HEK293T (cell line): ENCODE results near the gene PKLR.

Experiments
- ELF4 ChIP-seq: fragments of 450-650 bp; IDR thresholded peaks from 2 replicates; pipeline ENCODE4 v1.6.1; 2017; ENCODE audit warnings: antibody characterized with exemption
- FOXA1 ChIP-seq: fragments of 450-650 bp; IDR thresholded peaks from 2 replicates; pipeline ENCODE4 v1.6.1; 2016; ENCODE audit warnings: mild to moderate bottlenecking
- L3MBTL2 ChIP-seq: fragments of 450-650 bp; conservative IDR thresholded peaks from 2 replicates; pipeline ENCODE4 v1.6.1; 2016; ENCODE audit warnings: mild to moderate bottlenecking
- NFRKB ChIP-seq: fragments of 450-650 bp; IDR thresholded peaks from 2 replicates; pipeline ENCODE4 v1.6.1; 2016; ENCODE audit warnings: mild to moderate bottlenecking, moderate library complexity
- SP1 ChIP-seq: fragments of 450-650 bp; IDR thresholded peaks from 2 replicates; pipeline ENCODE4 v1.6.1; 2017

DNA sequence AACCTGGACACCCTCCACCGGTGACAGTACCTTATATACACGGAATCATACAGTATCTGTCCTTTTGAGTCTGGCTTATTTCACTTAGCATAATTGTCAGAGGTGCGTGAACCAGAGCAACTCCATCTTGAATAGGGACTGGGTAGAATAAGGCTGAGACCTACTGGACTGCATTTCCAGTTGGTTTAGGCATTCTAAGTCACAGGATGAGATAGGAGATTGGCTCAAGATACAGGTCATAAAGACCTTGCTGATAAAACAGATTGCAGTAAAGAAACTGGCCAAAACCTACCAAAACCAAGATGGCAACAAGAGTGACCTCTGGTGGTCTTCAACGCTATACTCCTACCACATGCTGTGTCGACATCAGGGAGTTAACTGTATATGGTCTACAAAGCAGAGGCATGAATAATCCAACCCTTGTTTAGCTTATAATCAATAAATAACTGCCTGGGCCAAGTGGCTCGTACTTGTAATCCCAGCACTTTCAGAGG is 6.1 kb upstream of the PKLR start:
- TF ChIP-seq FOXA1 = no peak
- TF ChIP-seq ELF4 = no peak
- TF ChIP-seq SP1 = no peak
- no peak for TF ChIP-seq L3MBTL2
- no peak for TF ChIP-seq NFRKB
